ENCODE results near the gene PAPPA2.

Gene PAPPA2

GRCh38 chr1:176815621-176816020, 352.6 kb downstream of the PAPPA2 start:
- no peak for TF ChIP-seq CTCF (IDR thresholded peaks at IDR 0.05; ENCODE audit: extremely low read depth, insufficient read depth, missing control alignments)
- in situ Hi-C loops (cut with MboI; ENCODE audit: low pct_unique_long_range_greater_than_20kb, low sequenced_read_pairs, unreplicated experiment) = no loop called here

GRCh38 chr1:176816232-176816631, 353.3 kb downstream of the PAPPA2 start:
- DNase-seq (ENCODE audit: low spot score) = no peak
- TF ChIP-seq CTCF (IDR thresholded peaks at IDR 0.05; ENCODE audit: extremely low read depth, insufficient read depth, missing control alignments) = no peak
- in situ Hi-C loops (cut with MboI; ENCODE audit: low pct_unique_long_range_greater_than_20kb, low sequenced_read_pairs, unreplicated experiment) = no loop called here

More at GRCh38 chr1:176815621-176816020, 352.6 kb downstream of the PAPPA2 start:
- DNase-seq (ENCODE audit: low spot score) = no peak

GRCh38 chr1:176820391-176821031, 357.5 kb downstream of the PAPPA2 start:
- no peak for DNase-seq (ENCODE audit: low spot score)
- TF ChIP-seq CTCF (IDR thresholded peaks at IDR 0.05; ENCODE audit: extremely low read depth, insufficient read depth, missing control alignments) = no peak
- in situ Hi-C loops (cut with MboI; ENCODE audit: low pct_unique_long_range_greater_than_20kb, low sequenced_read_pairs, unreplicated experiment) = no loop called here

GRCh38 chr1:176826265-176826664, 363.3 kb downstream of the PAPPA2 start:
- no peak for DNase-seq (ENCODE audit: low spot score)
- no peak for TF ChIP-seq CTCF (IDR thresholded peaks at IDR 0.05; ENCODE audit: extremely low read depth, insufficient read depth, missing control alignments)
- in situ Hi-C loops (cut with MboI; ENCODE audit: low pct_unique_long_range_greater_than_20kb, low sequenced_read_pairs, unreplicated experiment) = no loop called here

GRCh38 chr1:176829261-176829660, 366.3 kb downstream of the PAPPA2 start:
- in situ Hi-C loops (cut with MboI; ENCODE audit: low pct_unique_long_range_greater_than_20kb, low sequenced_read_pairs, unreplicated experiment) = no loop called here
- no peak for TF ChIP-seq CTCF (IDR thresholded peaks at IDR 0.05; ENCODE audit: extremely low read depth, insufficient read depth, missing control alignments)
- DNase-seq (ENCODE audit: low spot score) = no peak

GRCh38 chr1:176831150-176831549, 368.2 kb downstream of the PAPPA2 start:
- no peak for DNase-seq (ENCODE audit: low spot score)
- in situ Hi-C loops (cut with MboI; ENCODE audit: low pct_unique_long_range_greater_than_20kb, low sequenced_read_pairs, unreplicated experiment) = no loop called here
- TF ChIP-seq CTCF (IDR thresholded peaks at IDR 0.05; ENCODE audit: extremely low read depth, insufficient read depth, missing control alignments) = no peak

Data from GM13977 (cell line).